HUES64 (cell line): ENCODE results near the gene NRG3.

ENCODE experiments used
- H3K27ac ChIP-seq: 2 replicates; pipeline ENCODE4 v1.7.0; 2013; ENCODE audit warnings: low read depth, low read length, inconsistent platforms
- H3K27me3 ChIP-seq: 2 replicates; pipeline ENCODE4 v1.6.1; 2013; ENCODE audit warnings: mild to moderate bottlenecking, low read length; ENCODE audit not compliant: insufficient read depth
- H3K36me3 ChIP-seq: 2 replicates; pipeline ENCODE4 v1.6.1; 2013; ENCODE audit warnings: mild to moderate bottlenecking, low read length; ENCODE audit not compliant: insufficient read depth
- H3K4me1 ChIP-seq: 2 replicates; pipeline ENCODE4 v1.6.1; 2013; ENCODE audit warnings: mild to moderate bottlenecking, low read length, moderate library complexity; ENCODE audit not compliant: insufficient read depth
- H3K4me3 ChIP-seq: 2 replicates; pipeline ENCODE4 v1.5.1; 2013; ENCODE audit warnings: mild to moderate bottlenecking, low read length, moderate library complexity
- H3K9ac ChIP-seq: 2 replicates; pipeline ENCODE4 v1.6.1; 2013; ENCODE audit warnings: mild to moderate bottlenecking, low read depth, low read length
- H3K9me3 ChIP-seq: 2 replicates; pipeline ENCODE4 v1.6.1; 2013; ENCODE audit warnings: low read depth, low read length; ENCODE audit not compliant: insufficient read depth
- WGBS: fragments of 150-250, 120-280 bp; methylation state at CpG from one replicate; pipeline ENCODE4 v1.1.7; 2013; ENCODE audit warnings: missing lambda C conversion rate; 5-methylcytosine and 5-hydroxymethylcytosine counted together

The NRG3 gene

GRCh38 chr10:82212753-82213152 lies 337.8 kb downstream of the NRG3 start:
- H3K4me1 ChIP-seq: peaks cover 11% of the 10 kb centered on the region
- no peaks in the 10 kb centered on the region for H3K27me3 ChIP-seq
- H3K27ac ChIP-seq: no peak overlapping the region
- H3K36me3 ChIP-seq: no peaks in the 10 kb centered on the region
- H3K4me3 ChIP-seq: no peak overlapping the region
- no peaks in the 10 kb centered on the region for H3K9me3 ChIP-seq
- WGBS: 73% methylated on average over 1 of the region's 2 CpGs
- no peak overlapping the region for H3K9ac ChIP-seq

- no peak overlapping the region for H3K27ac ChIP-seq
- H3K9me3 ChIP-seq: no peaks in the 10 kb centered on the region
Measured at GRCh38 chr10:82213784-82214183, 338.8 kb downstream of the NRG3 start.

GRCh38 chr10:82221056-82221455 lies 346.1 kb downstream of the NRG3 start:
- H3K4me1 ChIP-seq: peaks cover 4% of the 10 kb centered on the region; the same call in 1 of the 2 replicates
- H3K27me3 ChIP-seq: no peaks in the 10 kb centered on the region
- H3K27ac ChIP-seq: no peak overlapping the region
- H3K9me3 ChIP-seq: no peaks in the 10 kb centered on the region
- no peak overlapping the region for H3K9ac ChIP-seq
- no peak overlapping the region for H3K4me3 ChIP-seq
- H3K36me3 ChIP-seq: no peaks in the 10 kb centered on the region

More at GRCh38 chr10:82213784-82214183, 338.8 kb downstream of the NRG3 start:
- peaks cover 11% of the 10 kb centered on the region for H3K4me1 ChIP-seq
- no peaks in the 10 kb centered on the region for H3K27me3 ChIP-seq
- H3K4me3 ChIP-seq: no peak overlapping the region
- WGBS: 94% methylated on average over 5 of the region's 5 CpGs
- H3K36me3 ChIP-seq: no peaks in the 10 kb centered on the region
- no peak overlapping the region for H3K9ac ChIP-seq

- no peak overlapping the region for H3K4me3 ChIP-seq
- WGBS: 49% methylated on average over 2 of the region's 2 CpGs
Measured at GRCh38 chr10:82221601-82222149, 346.7 kb downstream of the NRG3 start.

GRCh38 chr10:82228701-82229100 lies 353.7 kb downstream of the NRG3 start:
- Histone ChIP-seq H3K9ac (no peak overlapping the region), H3K27ac (no peak overlapping the region), H3K4me3 (no peak overlapping the region), H3K9me3 (no peaks in the 10 kb centered on the region), H3K27me3 (no peaks in the 10 kb centered on the region), H3K36me3 (no peaks in the 10 kb centered on the region), H3K4me1 (no peaks in the 10 kb centered on the region)
- WGBS: 89% methylated on average over 4 of the region's 4 CpGs

More at GRCh38 chr10:82221601-82222149, 346.7 kb downstream of the NRG3 start:
- H3K4me1 ChIP-seq: peaks cover 4% of the 10 kb centered on the region; the same call in 1 of the 2 replicates
- no peak overlapping the region for H3K9ac ChIP-seq
- no peak overlapping the region for H3K27ac ChIP-seq
- no peaks in the 10 kb centered on the region for H3K27me3 ChIP-seq
- no peaks in the 10 kb centered on the region for H3K36me3 ChIP-seq
- H3K9me3 ChIP-seq: no peaks in the 10 kb centered on the region

GRCh38 chr10:82234173-82234572 lies 359.2 kb downstream of the NRG3 start:
- Histone ChIP-seq H3K4me3 (no peak overlapping the region), H3K27me3 (no peaks in the 10 kb centered on the region), H3K36me3 (no peaks in the 10 kb centered on the region), H3K27ac (no peak overlapping the region), H3K9me3 (no peaks in the 10 kb centered on the region), H3K9ac (no peak overlapping the region), H3K4me1 (no peaks in the 10 kb centered on the region)
- 97% methylated on average over 3 of the region's 4 CpGs for WGBS

DNA sequence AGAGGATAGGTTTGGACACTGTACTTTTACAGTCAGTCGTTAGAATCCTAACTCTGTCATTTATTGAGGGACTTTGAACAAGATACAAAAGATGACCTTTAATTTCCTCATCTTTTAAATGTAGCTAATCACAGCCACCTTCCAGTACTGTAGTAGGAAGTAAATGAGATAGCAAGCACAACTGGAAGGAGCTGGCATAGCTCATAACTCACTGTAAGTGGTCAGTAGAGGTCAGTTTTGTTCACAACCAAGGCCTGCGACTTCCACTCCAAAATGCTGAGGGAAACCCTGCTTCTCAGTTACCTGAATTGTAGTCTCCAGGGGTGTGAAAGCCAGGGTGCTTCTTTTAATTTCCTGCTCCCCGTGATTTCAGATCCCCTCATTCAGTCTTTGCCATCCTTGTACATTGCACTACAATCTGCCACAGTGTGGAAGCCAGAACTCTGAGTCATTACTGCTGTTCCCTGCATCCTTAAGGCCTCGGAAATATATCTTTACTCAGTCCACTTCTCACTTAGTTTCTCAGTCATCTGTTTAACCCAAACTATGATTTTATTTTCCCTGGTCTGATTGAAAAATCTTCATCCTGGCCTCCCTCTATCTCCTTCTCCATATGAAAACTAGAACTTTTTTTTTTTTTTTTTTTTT lies 361.2 kb downstream of the NRG3 start:
- WGBS: 95% methylated on average over 4 of the region's 4 CpGs
- no peaks in the 10 kb centered on the region for H3K36me3 ChIP-seq
- H3K27ac ChIP-seq: no peak overlapping the region
- no peak overlapping the region for H3K4me3 ChIP-seq
- no peak overlapping the region for H3K9ac ChIP-seq
- no peaks in the 10 kb centered on the region for H3K27me3 ChIP-seq
- no peaks in the 10 kb centered on the region for H3K4me1 ChIP-seq
- no peaks in the 10 kb centered on the region for H3K9me3 ChIP-seq

- Histone ChIP-seq H3K4me1 (peaks cover 18% of the 10 kb centered on the region), H3K9ac (no peak overlapping the region), H3K27me3 (no peaks in the 10 kb centered on the region), H3K36me3 (no peaks in the 10 kb centered on the region), H3K9me3 (no peaks in the 10 kb centered on the region), H3K27ac (no peak overlapping the region), H3K4me3 (no peak overlapping the region)
- no CpG with 5 or more reads among the region's 1 CpG for WGBS
Measured at GRCh38 chr10:82238291-82238690, 363.3 kb downstream of the NRG3 start.

- no peaks in the 10 kb centered on the region for H3K27me3 ChIP-seq
- no peak overlapping the region for H3K9ac ChIP-seq
- H3K36me3 ChIP-seq: no peaks in the 10 kb centered on the region
- no peaks in the 10 kb centered on the region for H3K9me3 ChIP-seq
- peaks cover 20% of the 10 kb centered on the region for H3K4me1 ChIP-seq
- H3K4me3 ChIP-seq: no peak overlapping the region
- H3K27ac ChIP-seq: no peak overlapping the region
- 96% methylated on average over 3 of the region's 3 CpGs for WGBS
Measured at GRCh38 chr10:82240408-82240807, 365.4 kb downstream of the NRG3 start.

DNA sequence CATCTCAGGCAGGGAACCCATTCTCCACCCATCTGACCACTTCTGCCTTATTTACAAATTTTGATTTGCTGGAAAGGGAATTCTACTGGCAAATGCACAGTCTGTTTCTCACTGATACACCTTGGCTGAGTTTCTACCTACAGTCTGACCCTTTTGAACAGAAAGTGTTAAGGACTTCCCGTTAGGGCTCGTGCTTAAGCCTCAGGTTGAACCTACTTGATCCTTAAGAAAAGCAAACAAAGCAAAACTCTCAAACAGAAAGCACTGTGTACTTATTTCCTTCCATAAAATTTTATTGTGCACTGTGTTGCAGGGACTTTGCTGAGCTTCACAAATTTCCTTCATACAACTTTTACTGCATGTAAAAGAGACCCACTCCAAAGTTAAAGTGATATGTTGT lies 367.8 kb downstream of the NRG3 start:
- Histone ChIP-seq H3K27me3 (no peaks in the 10 kb centered on the region), H3K9me3 (no peaks in the 10 kb centered on the region), H3K4me1 (peaks cover 21% of the 10 kb centered on the region), H3K9ac (no peak overlapping the region), H3K27ac (no peak overlapping the region), H3K4me3 (no peak overlapping the region), H3K36me3 (no peaks in the 10 kb centered on the region)
- WGBS: 59% methylated on average over 2 of the region's 2 CpGs

DNA sequence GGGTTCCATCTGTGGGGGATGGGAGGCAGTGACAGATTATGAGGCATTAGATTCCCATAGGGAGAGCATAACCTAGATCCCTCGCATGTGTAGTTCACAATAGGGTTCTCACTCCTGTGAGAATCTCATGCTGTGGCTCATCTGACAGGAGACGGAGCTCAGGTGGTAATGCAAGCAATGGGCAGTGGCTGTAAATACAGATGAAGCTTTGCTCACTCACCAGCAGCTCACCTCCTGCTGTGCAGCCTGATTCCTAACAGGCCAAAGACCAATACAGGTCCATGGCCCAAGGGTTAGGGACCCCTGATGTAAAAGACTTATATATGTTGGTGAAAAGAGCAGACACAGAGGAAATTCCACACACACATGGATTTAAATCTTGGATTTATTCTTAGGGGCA lies 370.2 kb downstream of the NRG3 start:
- no peak overlapping the region for H3K27ac ChIP-seq
- 32% methylated on average over 2 of the region's 2 CpGs for WGBS

More for the DNA sequence above, 370.2 kb downstream of the NRG3 start:
- Histone ChIP-seq H3K9ac (no peak overlapping the region), H3K27me3 (no peaks in the 10 kb centered on the region), H3K9me3 (no peaks in the 10 kb centered on the region), H3K36me3 (no peaks in the 10 kb centered on the region), H3K4me3 (no peak overlapping the region), H3K4me1 (peaks cover 21% of the 10 kb centered on the region)
